Natural killer cell (primary cell): Measurements from ENCODE around the gene CCDC50. TPM values are rescaled to one million over a fixed set of nuclear protein-coding genes. Genes with fewer than 3 reads are reported as not detected.

Experiments
- ATAC-seq, 3 donors: fragments of 150-1000 bp in 2 of 3; fragments of 200-7000 bp in 1 of 3; cut with Tn5 transposase; 1 replicate in 1 of 3; 2 replicates in 2 of 3; pipeline ENCODE4 v1.10.0; 2021; ENCODE audit warnings: mild to moderate bottlenecking in 2 of 3, moderate library complexity in 2 of 3
- DNase-seq, 2 donors: peaks; one replicate each; pipeline versions ENCODE4 v3.0.0 to v3.0.0-alpha.2; 2013 to 2021; ENCODE audit warnings: mixed read lengths in 1 of 2
- H3K27ac ChIP-seq: one replicate; pipeline ENCODE4 v1.5.1; 2013; ENCODE audit warnings: mild to moderate bottlenecking, low read length
- H3K27me3 ChIP-seq: one replicate; pipeline ENCODE4 v1.6.1; 2013; ENCODE audit warnings: low read length; ENCODE audit not compliant: control insufficient read depth, insufficient read depth
- H3K36me3 ChIP-seq: one replicate; pipeline ENCODE4 v1.6.1; 2013; ENCODE audit warnings: low read length; ENCODE audit not compliant: control insufficient read depth, insufficient read depth
- H3K4me1 ChIP-seq: one replicate; pipeline ENCODE4 v1.6.1; 2013; ENCODE audit warnings: low read length; ENCODE audit not compliant: control insufficient read depth, insufficient read depth
- H3K4me3 ChIP-seq: one replicate; pipeline ENCODE4 v1.5.1; 2013; ENCODE audit warnings: low read length
- H3K9me3 ChIP-seq: one replicate; pipeline ENCODE4 v1.6.1; 2013; ENCODE audit warnings: low read length; ENCODE audit not compliant: control insufficient read depth, insufficient read depth
- H3K27ac Mint-ChIP-seq, 2 donors: one replicate each; pipeline ENCODE4 v1.8.0; 2022; ENCODE audit warnings: mild to moderate bottlenecking in 2 of 2, mixed read lengths in 2 of 2, moderate library complexity in 1 of 2
- H3K27me3 Mint-ChIP-seq, 2 donors: one replicate each; pipeline ENCODE4 v1.8.0; 2022; ENCODE audit warnings: low read depth in 2 of 2, mixed read lengths in 2 of 2
- H3K36me3 Mint-ChIP-seq: one replicate; pipeline ENCODE4 v1.8.0; 2022; ENCODE audit warnings: mixed read lengths
- H3K4me1 Mint-ChIP-seq, 2 donors: one replicate each; pipeline ENCODE4 v1.8.0; 2022; ENCODE audit warnings: mixed read lengths in 2 of 2
- H3K4me3 Mint-ChIP-seq: one replicate; pipeline ENCODE4 v1.8.0; 2022; ENCODE audit warnings: mild to moderate bottlenecking, moderate library complexity, mixed read lengths
- H3K9me3 Mint-ChIP-seq, 2 donors: one replicate each; pipeline ENCODE4 v1.8.0; 2022; ENCODE audit warnings: mixed read lengths in 2 of 2
- WGBS: methylation state at CpG from one replicate; pipeline ENCODE4 v1.1.7; 2013; ENCODE audit warnings: missing lambda C conversion rate; ENCODE audit not compliant: insufficient coverage; 5-methylcytosine and 5-hydroxymethylcytosine counted together
- intact Hi-C: fragments of 100-400 bp; cut with micrococcal nuclease; formaldehyde crosslinking; loops from one replicate; pipeline ENCODE4 v1.14.2; 2022
- total RNA-seq, 4 donors: library from RNA; stranded (reverse); fragments of 120-200 nt in 1 of 4; gene quantifications; one replicate each; pipeline versions ENCODE4 v1.2.3 to v1.2.4, GENCODE V29; 2013 to 2022
- TF ChIP-seq, protein P1 (sequence below): fragments of 200-600 bp; IDR thresholded peaks from one replicate; pipeline ENCODE4 v1.8.0; 2022; ENCODE audit warnings: antibody characterized with exemption

The CCDC50 gene
- total RNA-seq, 3 donors from 2014 or later (not counting 1 experiment from before 2014, with no cell fraction given), result 19.9 to 27.3 (median 22.6) TPM

DNA sequence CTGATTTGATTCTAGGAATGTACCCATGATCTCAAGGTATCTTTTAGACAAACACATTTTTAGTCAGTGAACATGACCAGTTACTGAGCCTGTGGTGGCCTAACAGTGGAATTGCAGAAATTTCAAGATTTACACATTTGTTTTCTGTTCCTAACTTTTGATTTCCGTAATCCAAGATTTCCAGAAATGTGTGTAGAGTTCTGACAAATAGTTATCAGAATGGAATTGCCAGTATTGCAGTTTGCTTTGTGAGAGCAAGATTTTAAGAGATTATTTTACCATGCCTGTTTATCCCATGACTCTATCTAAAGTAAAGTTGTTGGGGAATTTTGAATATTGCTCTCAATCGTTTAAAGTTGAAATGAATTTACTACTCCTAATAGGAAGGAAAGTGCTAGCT, 12.8 kb downstream of the CCDC50 start:
- Histone ChIP-seq H3K4me1 (no peaks in the 10 kb centered on the region), H3K4me3 (no peak overlapping the region), H3K9me3 (no peaks in the 10 kb centered on the region), H3K36me3 (no peaks in the 10 kb centered on the region), H3K27me3 (no peaks in the 10 kb centered on the region), H3K27ac (no peak overlapping the region)
- Mint-ChIP-seq H3K4me1 (peaks cover 16 to 21% of the 10 kb centered on the region in 2 donors), H3K27ac (peak overlapping the region in 1 of 2 donors; percentile 53), H3K36me3 (no peaks in the 10 kb centered on the region), H3K4me3 (no peak overlapping the region), H3K27me3 (no peaks in the 10 kb centered on the region), H3K9me3 (no peaks in the 10 kb centered on the region)
- DNase-seq, result no peak
- intact Hi-C loops, result no loop called here
- TF ChIP-seq, protein P1, sequence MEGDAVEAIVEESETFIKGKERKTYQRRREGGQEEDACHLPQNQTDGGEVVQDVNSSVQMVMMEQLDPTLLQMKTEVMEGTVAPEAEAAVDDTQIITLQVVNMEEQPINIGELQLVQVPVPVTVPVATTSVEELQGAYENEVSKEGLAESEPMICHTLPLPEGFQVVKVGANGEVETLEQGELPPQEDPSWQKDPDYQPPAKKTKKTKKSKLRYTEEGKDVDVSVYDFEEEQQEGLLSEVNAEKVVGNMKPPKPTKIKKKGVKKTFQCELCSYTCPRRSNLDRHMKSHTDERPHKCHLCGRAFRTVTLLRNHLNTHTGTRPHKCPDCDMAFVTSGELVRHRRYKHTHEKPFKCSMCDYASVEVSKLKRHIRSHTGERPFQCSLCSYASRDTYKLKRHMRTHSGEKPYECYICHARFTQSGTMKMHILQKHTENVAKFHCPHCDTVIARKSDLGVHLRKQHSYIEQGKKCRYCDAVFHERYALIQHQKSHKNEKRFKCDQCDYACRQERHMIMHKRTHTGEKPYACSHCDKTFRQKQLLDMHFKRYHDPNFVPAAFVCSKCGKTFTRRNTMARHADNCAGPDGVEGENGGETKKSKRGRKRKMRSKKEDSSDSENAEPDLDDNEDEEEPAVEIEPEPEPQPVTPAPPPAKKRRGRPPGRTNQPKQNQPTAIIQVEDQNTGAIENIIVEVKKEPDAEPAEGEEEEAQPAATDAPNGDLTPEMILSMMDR, result no peak
- no peak for ATAC-seq
- 100% methylated on average over 1 of the region's 2 CpGs for WGBS

DNA sequence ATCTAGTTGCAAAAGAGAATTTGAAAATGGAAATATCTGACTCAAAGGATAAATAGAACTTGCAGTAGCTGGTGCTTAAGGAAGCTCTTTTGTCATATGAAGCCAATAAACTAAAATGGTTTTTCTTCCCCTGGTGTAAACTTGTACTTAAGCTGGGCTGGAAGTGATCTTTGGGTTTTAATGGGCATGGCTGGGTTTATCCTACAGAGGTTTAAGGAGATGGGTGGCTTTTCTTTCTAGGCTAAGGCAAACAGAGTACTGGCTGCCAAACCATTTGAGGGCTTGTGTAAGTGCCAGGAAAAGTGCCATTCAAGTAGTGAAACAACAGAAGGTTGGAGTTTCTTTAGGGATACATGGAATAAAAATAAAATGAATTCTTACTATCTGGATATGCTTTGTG, 13.2 kb downstream of the CCDC50 start:
- Histone ChIP-seq H3K36me3 (no peaks in the 10 kb centered on the region), H3K27ac (no peak overlapping the region)
- ATAC-seq, result no peak

DNA sequence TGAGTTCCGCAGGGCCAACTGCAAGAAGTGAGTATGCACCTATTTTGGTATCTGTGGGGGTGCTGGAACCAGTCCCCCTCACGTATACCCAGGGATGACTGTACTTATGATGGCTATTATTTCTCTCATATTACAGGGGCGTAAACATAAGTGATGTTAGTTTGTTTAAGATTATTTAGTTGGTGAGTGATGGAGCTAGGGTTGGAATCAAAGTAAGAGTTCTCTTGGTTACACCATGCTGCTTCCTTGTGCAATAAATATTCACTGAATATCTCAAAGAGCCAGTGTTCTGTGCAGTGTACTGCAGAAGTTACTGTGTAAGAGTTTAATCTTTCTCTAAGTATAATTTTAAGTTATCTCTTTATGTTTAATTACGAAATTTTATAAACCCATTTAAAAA, 13.9 kb downstream of the CCDC50 start:
- Histone ChIP-seq H3K27ac (no peak overlapping the region), H3K9me3 (no peaks in the 10 kb centered on the region), H3K27me3 (no peaks in the 10 kb centered on the region), H3K4me1 (no peaks in the 10 kb centered on the region), H3K36me3 (no peaks in the 10 kb centered on the region), H3K4me3 (no peak overlapping the region)
- Mint-ChIP-seq H3K27ac (no peak overlapping the region), H3K27me3 (no peaks in the 10 kb centered on the region), H3K4me1 (peaks cover 16 to 21% of the 10 kb centered on the region in 2 donors), H3K36me3 (no peaks in the 10 kb centered on the region), H3K4me3 (no peak overlapping the region), H3K9me3 (no peaks in the 10 kb centered on the region)
- intact Hi-C loops, result no loop called here
- DNase-seq (no peak), ATAC-seq (no peak)
- WGBS, result 100% methylated on average over 2 of the region's 4 CpGs
- TF ChIP-seq, protein P1, result no peak

More for the DNA sequence above, 13.2 kb downstream of the CCDC50 start:
- Mint-ChIP-seq H3K9me3 (no peaks in the 10 kb centered on the region), H3K27me3 (no peaks in the 10 kb centered on the region), H3K4me3 (no peak overlapping the region), H3K36me3 (no peaks in the 10 kb centered on the region), H3K4me1 (peaks cover 16 to 21% of the 10 kb centered on the region in 2 donors), H3K27ac (peak overlapping the region in 1 of 2 donors; percentile 53)
- no peak for DNase-seq
- no peaks in the 10 kb centered on the region for H3K4me1 ChIP-seq
- TF ChIP-seq, protein P1, result no peak
- intact Hi-C loops, result no loop called here
- H3K9me3 ChIP-seq, result no peaks in the 10 kb centered on the region
- no peak overlapping the region for H3K4me3 ChIP-seq
- H3K27me3 ChIP-seq, result no peaks in the 10 kb centered on the region

DNA sequence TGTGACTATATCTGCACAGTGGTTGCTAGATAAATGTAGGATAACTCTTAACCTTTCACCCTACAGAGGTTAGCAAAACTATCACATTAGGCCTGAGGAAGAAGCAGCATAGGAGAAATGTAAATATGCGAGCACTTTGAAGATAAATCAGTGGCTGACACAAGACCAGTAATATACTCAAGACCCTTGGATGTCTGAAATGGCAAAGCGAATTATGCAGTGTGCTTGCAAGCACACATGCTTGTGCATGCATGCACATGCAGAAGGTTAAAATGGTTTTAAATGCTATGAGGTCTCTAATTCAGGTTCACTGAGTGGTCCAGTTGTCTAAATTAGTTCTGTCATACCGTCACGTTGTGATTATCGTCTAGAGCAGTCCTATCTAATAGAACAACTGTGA, 14.7 kb downstream of the CCDC50 start:
- H3K27ac ChIP-seq, result no peak overlapping the region
- no peaks in the 10 kb centered on the region for H3K4me1 ChIP-seq
- Mint-ChIP-seq H3K9me3 (no peaks in the 10 kb centered on the region), H3K27me3 (no peaks in the 10 kb centered on the region), H3K4me1 (peaks cover 16 to 21% of the 10 kb centered on the region in 2 donors), H3K36me3 (no peaks in the 10 kb centered on the region), H3K4me3 (no peak overlapping the region), H3K27ac (no peak overlapping the region)
- ATAC-seq, result no peak
- WGBS, result 97% methylated on average over 5 of the region's 5 CpGs
- TF ChIP-seq, protein P1, result no peak
- intact Hi-C loops, result no loop called here
- no peaks in the 10 kb centered on the region for H3K27me3 ChIP-seq
- H3K9me3 ChIP-seq, result no peaks in the 10 kb centered on the region
- H3K4me3 ChIP-seq, result no peak overlapping the region
- DNase-seq, result no peak
- H3K36me3 ChIP-seq, result no peaks in the 10 kb centered on the region
